H9 (cell line): ENCODE data around the gene KAT6B. TPM values are rescaled to one million over a fixed set of nuclear protein-coding genes. Genes with fewer than 3 reads are reported as not detected.

ENCODE experiments used
- DNase-seq: peaks from one replicate; pipeline ENCODE4 v3.0.0-alpha.2; 2017
- H2AFZ ChIP-seq: one replicate; pipeline ENCODE4 v1.6.1; 2013; ENCODE audit warnings: mild to moderate bottlenecking, low read length, control low read depth, moderate library complexity
- H2AK5ac ChIP-seq: 2 replicates; pipeline ENCODE4 v1.6.1; 2013; ENCODE audit warnings: low read length, control low read depth, mixed read lengths; ENCODE audit not compliant: insufficient read length
- H2BK120ac ChIP-seq: one replicate; pipeline ENCODE4 v1.6.1; 2013; ENCODE audit warnings: low read depth, mild to moderate bottlenecking, low read length, control low read depth, inconsistent platforms; ENCODE audit not compliant: poor library complexity, severe bottlenecking
- H2BK12ac ChIP-seq: 2 replicates; pipeline ENCODE4 v1.6.1; 2013; ENCODE audit warnings: low read length, control low read depth, mixed read lengths, low read depth; ENCODE audit not compliant: insufficient read length
- H2BK15ac ChIP-seq: 2 replicates; pipeline ENCODE4 v1.6.1; 2013; ENCODE audit warnings: low read depth, low read length, control low read depth
- H2BK20ac ChIP-seq: one replicate; pipeline ENCODE4 v1.6.1; 2013; ENCODE audit warnings: low read depth, mild to moderate bottlenecking, low read length, control low read depth, inconsistent platforms; ENCODE audit not compliant: poor library complexity, severe bottlenecking
- H2BK5ac ChIP-seq: 2 replicates; pipeline ENCODE4 v1.6.1; 2013; ENCODE audit warnings: low read length, control low read depth, mixed read lengths; ENCODE audit not compliant: insufficient read length
- H3K14ac ChIP-seq: 2 replicates; pipeline ENCODE4 v1.6.1; 2013; ENCODE audit warnings: low read length, control low read depth; ENCODE audit not compliant: insufficient read depth
- H3K18ac ChIP-seq: 2 replicates; pipeline ENCODE4 v1.6.1; 2013; ENCODE audit warnings: low read depth, mild to moderate bottlenecking, mixed read lengths, low read length, control low read depth; ENCODE audit not compliant: insufficient read length
- H3K23ac ChIP-seq: 2 replicates; pipeline ENCODE4 v1.6.1; 2013; ENCODE audit warnings: low read length, control low read depth, mixed read lengths, low read depth; ENCODE audit not compliant: insufficient read length
- H3K23me2 ChIP-seq: 2 replicates; pipeline ENCODE4 v1.6.1; 2013; ENCODE audit warnings: low read depth, mild to moderate bottlenecking, mixed read lengths, low read length, control low read depth; ENCODE audit not compliant: insufficient read length, poor library complexity, severe bottlenecking
- H3K27ac ChIP-seq: 2 replicates; pipeline ENCODE4 v1.5.1; 2013; ENCODE audit warnings: low read length, control low read depth, mixed read lengths, low read depth; ENCODE audit not compliant: insufficient read length
- H3K27me3 ChIP-seq: 2 replicates; pipeline ENCODE4 v1.6.1; 2013; ENCODE audit warnings: low read length, control low read depth, inconsistent platforms; ENCODE audit not compliant: insufficient read depth
- H3K4ac ChIP-seq: 2 replicates; pipeline ENCODE4 v1.6.1; 2013; ENCODE audit warnings: low read depth, mild to moderate bottlenecking, control low read depth, inconsistent platforms, low read length, moderate library complexity
- H3K4me1 ChIP-seq: 2 replicates; pipeline ENCODE4 v1.6.1; 2013; ENCODE audit warnings: low read length, control low read depth, inconsistent platforms; ENCODE audit not compliant: insufficient read depth
- H3K4me2 ChIP-seq: 2 replicates; pipeline ENCODE4 v1.6.1; 2013; ENCODE audit warnings: low read length, control low read depth, mixed read lengths; ENCODE audit not compliant: insufficient read length, insufficient read depth
- H3K56ac ChIP-seq: 2 replicates; pipeline ENCODE4 v1.6.1; 2013; ENCODE audit warnings: low read depth, mild to moderate bottlenecking, mixed read lengths, low read length, control low read depth; ENCODE audit not compliant: insufficient read length
- H3K79me1 ChIP-seq: 2 replicates; pipeline ENCODE4 v1.6.1; 2013; ENCODE audit warnings: low read depth, mild to moderate bottlenecking, moderate library complexity, low read length, control low read depth, inconsistent platforms; ENCODE audit not compliant: insufficient read depth, poor library complexity, severe bottlenecking
- H3K79me2 ChIP-seq: 2 replicates; pipeline ENCODE4 v1.6.1; 2013; ENCODE audit warnings: low read length, control low read depth, inconsistent platforms; ENCODE audit not compliant: insufficient read depth
- H3K9ac ChIP-seq: 2 replicates; pipeline ENCODE4 v1.6.1; 2013; ENCODE audit warnings: low read length, control low read depth, mixed read lengths; ENCODE audit not compliant: insufficient read length; ENCODE audit errors: extremely low read depth
- H3K9me3 ChIP-seq: one replicate; pipeline ENCODE4 v1.6.1; 2013; ENCODE audit warnings: low read depth, low read length, inconsistent platforms; ENCODE audit not compliant: control insufficient read depth
- H3T11ph ChIP-seq: one replicate; pipeline ENCODE4 v1.6.1; 2013; ENCODE audit warnings: mild to moderate bottlenecking, low read length, control low read depth, inconsistent platforms
- H4K20me1 ChIP-seq: one replicate; pipeline ENCODE4 v1.6.1; 2013; ENCODE audit not compliant: control insufficient read depth, insufficient read length, insufficient read depth
- H4K5ac ChIP-seq: 2 replicates; pipeline ENCODE4 v1.6.1; 2013; ENCODE audit warnings: low read depth, mild to moderate bottlenecking, mixed read lengths, low read length, control low read depth; ENCODE audit not compliant: insufficient read length
- H4K8ac ChIP-seq: replicated peaks from 2 replicates; pipeline ENCODE4 v1.6.1; 2013; ENCODE audit warnings: low read length, control low read depth, mixed read lengths, low read depth; ENCODE audit not compliant: insufficient read length
- H4K91ac ChIP-seq: 2 replicates; pipeline ENCODE4 v1.6.1; 2013; ENCODE audit warnings: low read depth, mild to moderate bottlenecking, moderate library complexity, mixed read lengths, low read length, control low read depth; ENCODE audit not compliant: insufficient read length
- H3K27ac Mint-ChIP-seq, 3 experiments: 2 replicates in 2 of 3; 3 replicates in 1 of 3; pipeline ENCODE4 v1.8.0; 2020 to 2021; ENCODE audit warnings: mixed read lengths in 3 of 3, mild to moderate bottlenecking in 1 of 3, moderate library complexity in 1 of 3
- H3K27me3 Mint-ChIP-seq: 2 replicates; pipeline ENCODE4 v1.8.0; 2021; ENCODE audit warnings: low read depth, mild to moderate bottlenecking, moderate library complexity, mixed read lengths
- H3K36me3 Mint-ChIP-seq, 3 experiments: 2 replicates in 2 of 3; 3 replicates in 1 of 3; pipeline ENCODE4 v1.8.0; 2020 to 2021; ENCODE audit warnings: low read depth in 3 of 3, mixed read lengths in 3 of 3; ENCODE audit not compliant: insufficient read depth in 1 of 3
- H3K4me1 Mint-ChIP-seq, 2 experiments: 2 replicates each; pipeline ENCODE4 v1.8.0; 2020; ENCODE audit warnings: mixed read lengths in 2 of 2
- H3K4me3 Mint-ChIP-seq, 2 experiments: 2 replicates in 1 of 2; 3 replicates in 1 of 2; pipeline ENCODE4 v1.8.0; 2020 to 2021; ENCODE audit warnings: mild to moderate bottlenecking in 2 of 2, mixed read lengths in 2 of 2, moderate library complexity in 1 of 2
- H3K9me3 Mint-ChIP-seq, 2 experiments: 2 replicates in 1 of 2; 3 replicates in 1 of 2; pipeline ENCODE4 v1.8.0; 2020; ENCODE audit warnings: mild to moderate bottlenecking in 2 of 2, mixed read lengths in 2 of 2, moderate library complexity in 1 of 2
- total RNA-seq: library from RNA; stranded (reverse); gene quantifications from 2 replicates; pipeline ENCODE4 v1.2.1, GENCODE V29; 2021
- TF ChIP-seq, protein P1 (sequence below): fragments of 200-600 bp; sonication (generic); conservative IDR thresholded peaks from 3 replicates; pipeline ENCODE4 v1.8.0; 2021; ENCODE audit warnings: antibody characterized with exemption, mild to moderate bottlenecking

KAT6B gene
- total RNA-seq, 1 experiment from 2014 or later = 34.2 TPM

DNA sequence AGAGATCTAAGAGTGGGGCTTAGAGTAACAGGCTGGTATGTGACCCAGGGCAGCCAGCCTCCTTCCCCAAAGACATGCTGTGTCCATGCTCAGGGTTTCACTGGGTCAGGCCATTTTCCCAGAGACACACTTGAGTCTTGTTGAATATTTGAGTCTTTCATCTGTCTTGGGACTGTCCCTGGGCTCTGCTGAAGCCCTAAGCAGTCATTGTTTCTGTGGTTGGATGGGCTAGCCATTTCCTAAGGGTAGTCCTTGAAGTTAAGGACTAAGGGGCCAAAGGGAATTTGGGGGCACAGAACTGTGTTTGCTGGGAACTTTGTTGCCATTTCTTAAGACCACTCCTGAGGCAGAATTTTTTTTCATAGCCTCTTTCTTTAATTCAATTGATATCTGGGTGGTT lies 186.6 kb downstream of the KAT6B start:
- Histone ChIP-seq H2BK120ac (no peak overlapping the region), H3K9ac (no peak overlapping the region), H4K5ac (no peak overlapping the region), H4K20me1 (no peaks in the 10 kb centered on the region), H3K79me1 (no peaks in the 10 kb centered on the region), H2BK12ac (no peak overlapping the region), H3K79me2 (no peaks in the 10 kb centered on the region), H4K8ac (no peak overlapping the region), H3K18ac (no peak overlapping the region), H2BK5ac (no peak overlapping the region), H3K27ac (no peak overlapping the region), H3K27me3 (no peaks in the 10 kb centered on the region), H3K4ac (no peak overlapping the region), H4K91ac (no peak overlapping the region), H3T11ph (no peak overlapping the region), H3K9me3 (no peaks in the 10 kb centered on the region), H3K23me2 (no peaks in the 10 kb centered on the region), H2AFZ (no peak overlapping the region), H3K4me1 (no peaks in the 10 kb centered on the region), H3K56ac (no peak overlapping the region), H3K4me2 (no peak overlapping the region), H3K23ac (no peak overlapping the region), H2BK15ac (no peak overlapping the region), H2BK20ac (no peak overlapping the region), H3K14ac (no peak overlapping the region), H2AK5ac (no peak overlapping the region)
- Mint-ChIP-seq H3K36me3 (peaks cover 0 to 3% (median 0%) of the 10 kb centered on the region in 3 experiments; a peak in 2 of 7 replicates), H3K9me3 (no peaks in the 10 kb centered on the region), H3K4me1 (peaks cover 2 to 3% of the 10 kb centered on the region in 2 experiments), H3K27ac (peak overlapping the region in 1 of 3 experiments; percentile 68; a peak in 3 of 7 replicates), H3K27me3 (no peaks in the 10 kb centered on the region), H3K4me3 (no peak overlapping the region)
- no peak for DNase-seq
- TF ChIP-seq, protein P1, sequence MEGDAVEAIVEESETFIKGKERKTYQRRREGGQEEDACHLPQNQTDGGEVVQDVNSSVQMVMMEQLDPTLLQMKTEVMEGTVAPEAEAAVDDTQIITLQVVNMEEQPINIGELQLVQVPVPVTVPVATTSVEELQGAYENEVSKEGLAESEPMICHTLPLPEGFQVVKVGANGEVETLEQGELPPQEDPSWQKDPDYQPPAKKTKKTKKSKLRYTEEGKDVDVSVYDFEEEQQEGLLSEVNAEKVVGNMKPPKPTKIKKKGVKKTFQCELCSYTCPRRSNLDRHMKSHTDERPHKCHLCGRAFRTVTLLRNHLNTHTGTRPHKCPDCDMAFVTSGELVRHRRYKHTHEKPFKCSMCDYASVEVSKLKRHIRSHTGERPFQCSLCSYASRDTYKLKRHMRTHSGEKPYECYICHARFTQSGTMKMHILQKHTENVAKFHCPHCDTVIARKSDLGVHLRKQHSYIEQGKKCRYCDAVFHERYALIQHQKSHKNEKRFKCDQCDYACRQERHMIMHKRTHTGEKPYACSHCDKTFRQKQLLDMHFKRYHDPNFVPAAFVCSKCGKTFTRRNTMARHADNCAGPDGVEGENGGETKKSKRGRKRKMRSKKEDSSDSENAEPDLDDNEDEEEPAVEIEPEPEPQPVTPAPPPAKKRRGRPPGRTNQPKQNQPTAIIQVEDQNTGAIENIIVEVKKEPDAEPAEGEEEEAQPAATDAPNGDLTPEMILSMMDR = no peak
